Type B pancreatic cell (in vitro differentiated cells): Measurements from ENCODE around the gene RPL31. TPM values are rescaled to one million over a fixed set of nuclear protein-coding genes. Genes with fewer than 3 reads are reported as not detected.

ENCODE experiments used
- DNase-seq: peaks from one replicate; pipeline ENCODE4 v3.0.0; 2021; ENCODE audit warnings: mixed read lengths; ENCODE audit not compliant: unreplicated experiment; ENCODE audit errors: extremely low spot score
- H3K27ac Mint-ChIP-seq: 2 replicates; pipeline ENCODE4 v1.8.0; 2021; ENCODE audit warnings: mild to moderate bottlenecking, mixed read lengths
- H3K27me3 Mint-ChIP-seq: 2 replicates; pipeline ENCODE4 v1.8.0; 2021; ENCODE audit warnings: mixed read lengths
- H3K36me3 Mint-ChIP-seq: 2 replicates; pipeline ENCODE4 v1.8.0; 2021; ENCODE audit warnings: mixed read lengths
- H3K4me1 Mint-ChIP-seq: one replicate; pipeline ENCODE4 v1.8.0; 2021; ENCODE audit warnings: mixed read lengths; ENCODE audit not compliant: unreplicated experiment
- H3K4me3 Mint-ChIP-seq: 2 replicates; pipeline ENCODE4 v1.8.0; 2021; ENCODE audit warnings: mild to moderate bottlenecking, mixed read lengths
- H3K9me3 Mint-ChIP-seq: 2 replicates; pipeline ENCODE4 v1.8.0; 2021; ENCODE audit warnings: mixed read lengths
- CTCF ChIP-seq: fragments of 200-600 bp; sonication (generic); conservative IDR thresholded peaks from 2 replicates; pipeline ENCODE4 v1.5.0; 2021; ENCODE audit warnings: antibody characterized with exemption, mild to moderate bottlenecking
- total RNA-seq: library from RNA; stranded (reverse); gene quantifications from 2 replicates; pipeline ENCODE4 v1.2.1, GENCODE V29; 2021; ENCODE audit warnings: low replicate concordance

Gene RPL31
- total RNA-seq, 1 donor from 2014 or later = 1,718 TPM

DNA sequence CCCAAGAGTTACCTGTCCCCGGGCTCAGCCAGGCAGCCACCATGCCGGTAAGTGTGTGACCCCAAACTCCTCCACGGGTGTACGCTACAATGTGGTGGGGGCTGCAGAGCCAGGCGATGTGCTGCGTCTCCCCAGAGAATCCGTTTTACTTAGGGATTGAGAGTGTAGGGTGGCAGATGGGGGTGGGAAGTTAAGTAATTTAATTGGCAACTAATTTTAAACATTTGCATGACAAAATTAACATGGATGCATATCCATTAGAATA, 26.6 kb upstream of the RPL31 start:
- peaks cover 3% of the 10 kb centered on the region for H3K4me1 Mint-ChIP-seq
- DNase-seq = no peak
- H3K27ac Mint-ChIP-seq = no peak overlapping the region
- H3K27me3 Mint-ChIP-seq = no peaks in the 10 kb centered on the region
- no peaks in the 10 kb centered on the region for H3K9me3 Mint-ChIP-seq
- H3K36me3 Mint-ChIP-seq = no peaks in the 10 kb centered on the region
- no peak for TF ChIP-seq CTCF
- no peak overlapping the region for H3K4me3 Mint-ChIP-seq

GRCh38 chr2:100976061-100976460, 26.0 kb upstream of the RPL31 start:
- no peak for DNase-seq
- no peak overlapping the region for H3K4me3 Mint-ChIP-seq
- peaks cover 8% of the 10 kb centered on the region for H3K4me1 Mint-ChIP-seq
- no peaks in the 10 kb centered on the region for H3K9me3 Mint-ChIP-seq
- no peak for TF ChIP-seq CTCF
- H3K27ac Mint-ChIP-seq = no peak overlapping the region
- no peaks in the 10 kb centered on the region for H3K36me3 Mint-ChIP-seq
- peaks cover 2% of the 10 kb centered on the region for H3K27me3 Mint-ChIP-seq

DNA sequence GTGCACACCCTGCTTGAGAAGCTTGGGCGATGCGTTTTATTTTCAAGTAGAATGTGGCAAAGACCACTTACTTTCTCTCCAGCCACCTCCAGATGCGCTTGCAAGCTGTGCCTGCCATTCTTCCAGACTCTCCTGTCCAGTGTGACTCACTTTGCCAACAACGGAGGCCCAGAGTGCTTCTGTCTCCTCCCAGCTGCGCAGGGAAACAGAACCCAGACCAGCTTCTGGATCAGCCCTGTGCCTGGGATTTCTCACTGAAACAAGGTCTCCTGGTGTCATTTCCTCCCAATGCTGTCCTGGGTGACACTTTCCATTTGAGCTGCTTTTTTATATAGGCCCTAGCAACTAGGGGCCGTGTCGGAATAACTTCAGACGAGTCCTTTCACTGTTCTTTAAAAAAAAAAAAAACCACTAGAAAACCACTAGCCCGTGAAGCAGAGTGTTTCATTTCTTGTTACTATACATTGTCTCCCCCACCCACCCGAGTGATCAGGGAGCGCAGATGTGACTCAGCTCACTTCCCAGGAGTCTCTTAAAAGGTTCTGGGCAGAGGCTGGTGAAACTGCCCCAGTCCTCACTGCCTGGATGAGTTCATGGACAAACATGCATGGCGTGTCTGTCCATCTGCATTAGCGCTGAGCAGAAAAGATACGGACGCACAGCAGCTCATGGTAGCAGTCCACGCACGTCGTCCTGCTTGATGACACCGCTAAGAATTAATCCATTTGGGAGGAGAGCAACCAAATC, 25.3 kb upstream of the RPL31 start:
- DNase-seq = no peak
- H3K9me3 Mint-ChIP-seq = no peaks in the 10 kb centered on the region
- no peaks in the 10 kb centered on the region for H3K36me3 Mint-ChIP-seq
- H3K27me3 Mint-ChIP-seq = peaks cover 2% of the 10 kb centered on the region
- H3K4me3 Mint-ChIP-seq = no peak overlapping the region
- TF ChIP-seq CTCF = no peak
- H3K27ac Mint-ChIP-seq = no peak overlapping the region
- H3K4me1 Mint-ChIP-seq = peaks cover 11% of the 10 kb centered on the region

GRCh38 chr2:100977511-100977910, 24.6 kb upstream of the RPL31 start:
- Mint-ChIP-seq H3K9me3 (no peaks in the 10 kb centered on the region), H3K4me1 (peaks cover 11% of the 10 kb centered on the region)

GRCh38 chr2:100978582-100979191, 23.4 kb upstream of the RPL31 start:
- no peak overlapping the region for H3K27ac Mint-ChIP-seq
- H3K36me3 Mint-ChIP-seq = no peaks in the 10 kb centered on the region
- H3K4me3 Mint-ChIP-seq = no peak overlapping the region

More at GRCh38 chr2:100977511-100977910, 24.6 kb upstream of the RPL31 start:
- Mint-ChIP-seq H3K27ac (no peak overlapping the region), H3K36me3 (no peaks in the 10 kb centered on the region), H3K27me3 (peaks cover 2% of the 10 kb centered on the region), H3K4me3 (no peak overlapping the region)
- TF ChIP-seq CTCF = no peak
- no peak for DNase-seq

More at GRCh38 chr2:100978582-100979191, 23.4 kb upstream of the RPL31 start:
- Mint-ChIP-seq H3K27me3 (peaks cover 2% of the 10 kb centered on the region), H3K4me1 (peaks cover 11% of the 10 kb centered on the region), H3K9me3 (no peaks in the 10 kb centered on the region)
- DNase-seq = no peak
- TF ChIP-seq CTCF = no peak
